Endothelial cell of umbilical vein (primary cell): ENCODE results near the gene PALD1. TPM values are rescaled to one million over a fixed set of nuclear protein-coding genes. Genes with fewer than 3 reads are reported as not detected.

Source experiments
- BruUV-seq: library from RNA; stranded (reverse); fragments of 400-500 nt; replicated peaks from 2 replicates; lab custom pipeline; 2021; lab: Mats Ljungman, UMichigan
- CTCF ChIA-PET: fragments of 300-600, 350-600 bp; sonication (Branson Sonifier 250); formaldehyde crosslinking; loops from one replicate; lab custom pipeline; 2021; ENCODE audit warnings: antibody characterized with exemption, inconsistent platforms; lab: Charles Lee
- POLR2A ChIA-PET: fragments of 300-600, 350-600 bp; sonication (Branson Sonifier 250); formaldehyde crosslinking; loops from one replicate; lab custom pipeline; 2021; ENCODE audit warnings: antibody characterized with exemption, inconsistent platforms; lab: Charles Lee
- DNase-seq: peaks from one replicate; pipeline ENCODE4 v3.0.0-alpha.2; 2011; ENCODE audit warnings: low read depth, low spot score
- FAIRE-seq: peaks from 2 replicates; lab custom pipeline; 2011; peaks lifted over from hg19 to GRCh38; lab: Jason Lieb, UNC
- H2AFZ ChIP-seq: 2 replicates; pipeline ENCODE4 v1.6.0; 2012; ENCODE audit warnings: low read depth, low read length, control low read depth, inconsistent platforms
- H3K27ac ChIP-seq: 2 replicates; pipeline ENCODE4 v1.5.1; 2011; ENCODE audit warnings: low read depth, mild to moderate bottlenecking, control low read depth, low read length, moderate library complexity; ENCODE audit not compliant: insufficient read depth
- H3K27me3 ChIP-seq, 2 experiments: 2 replicates each; pipeline versions ENCODE4 v1.6.0 to v1.6.1; 2011; ENCODE audit warnings: low read length in 2 of 2, mixed read lengths in 1 of 2; ENCODE audit not compliant: control insufficient read depth in 2 of 2, insufficient read depth in 2 of 2
- H3K36me3 ChIP-seq, 2 experiments: 2 replicates in 1 of 2; 3 replicates in 1 of 2; pipeline ENCODE4 v1.5.1; 2011; ENCODE audit warnings: low read length in 2 of 2, mild to moderate bottlenecking in 1 of 2, moderate library complexity in 1 of 2; ENCODE audit not compliant: control insufficient read depth in 2 of 2, insufficient read depth in 2 of 2; ENCODE audit errors: extremely low read depth in 1 of 2
- H3K4me1 ChIP-seq: 3 replicates; pipeline ENCODE4 v1.5.1; 2011; ENCODE audit warnings: mild to moderate bottlenecking, low read length; ENCODE audit not compliant: control insufficient read depth, insufficient read depth; ENCODE audit errors: extremely low read depth
- H3K4me2 ChIP-seq: 2 replicates; pipeline ENCODE4 v1.6.1; 2011; ENCODE audit warnings: low read length, control low read depth, mixed read lengths; ENCODE audit not compliant: insufficient read depth
- H3K4me3 ChIP-seq, 3 experiments: fragments of 200-600 bp in 1 of 3; sonication (generic), shearing (Covaris generic) in 1 of 3; replicated peaks in 1 of 3; 2 replicates each; pipeline ENCODE4 v1.5.1; 2011 to 2016; ENCODE audit warnings: control low read depth in 3 of 3, low read length in 3 of 3, mild to moderate bottlenecking in 2 of 3, inconsistent platforms in 1 of 3, low read depth in 1 of 3, moderate library complexity in 1 of 3; ENCODE audit not compliant: insufficient read depth in 1 of 3
- H3K79me2 ChIP-seq: 2 replicates; pipeline ENCODE4 v1.6.0; 2012; ENCODE audit warnings: low read length, inconsistent platforms; ENCODE audit not compliant: control insufficient read depth, insufficient read depth
- H3K9ac ChIP-seq: replicated peaks from 2 replicates; pipeline ENCODE3; 2011; ENCODE audit warnings: low read length, control low read depth; ENCODE audit not compliant: insufficient read depth; ENCODE audit errors: extremely low read depth
- H3K9me1 ChIP-seq: replicated peaks from 3 replicates; pipeline ENCODE4 v1.6.0; 2011; ENCODE audit warnings: mild to moderate bottlenecking, low read length; ENCODE audit not compliant: control insufficient read depth, insufficient read depth; ENCODE audit errors: extremely low read depth
- H3K9me3 ChIP-seq: replicated peaks from 2 replicates; pipeline ENCODE4 v1.5.1; 2012; ENCODE audit warnings: low read length, inconsistent platforms; ENCODE audit not compliant: control insufficient read depth, insufficient read depth
- H4K20me1 ChIP-seq: replicated peaks from 2 replicates; pipeline ENCODE3; 2011; ENCODE audit warnings: mild to moderate bottlenecking, low read length; ENCODE audit not compliant: control insufficient read depth, insufficient read depth; ENCODE audit errors: extremely low read depth
- EZH2 ChIP-seq: IDR thresholded peaks from 2 replicates; pipeline ENCODE4 v1.6.1; 2012; ENCODE audit warnings: borderline replicate concordance, low read depth, mild to moderate bottlenecking, moderate library complexity, low read length, inconsistent platforms; ENCODE audit not compliant: severe bottlenecking
- GATA2 ChIP-seq: IDR thresholded peaks from 2 replicates; pipeline ENCODE4 v1.7.0; 2011; ENCODE audit warnings: low read depth, mild to moderate bottlenecking, moderate library complexity, mixed read lengths, low read length; ENCODE audit not compliant: insufficient read length, insufficient read depth
- MYC ChIP-seq: IDR thresholded peaks from one replicate; pipeline ENCODE4 v1.6.1; 2011; ENCODE audit warnings: mild to moderate bottlenecking, low read depth, low read length
- POLR2A ChIP-seq: IDR thresholded peaks from 2 replicates; pipeline ENCODE4 v1.6.1; 2012; ENCODE audit warnings: low read depth, mild to moderate bottlenecking, control low read depth, low read length
- POLR2AphosphoS5 ChIP-seq: IDR thresholded peaks from 2 replicates; pipeline ENCODE4 v1.6.1; 2012; ENCODE audit warnings: low read depth, mild to moderate bottlenecking, control low read depth, low read length, moderate library complexity; ENCODE audit not compliant: insufficient read depth
- dilution Hi-C: fragments of 300-500 bp; cut with MboI; formaldehyde crosslinking; loops from one replicate; pipeline ENCODE4 v1.15.0; 2019; ENCODE audit warnings: low sequenced_read_pairs; ENCODE audit not compliant: extremely low pct_ligation_motif_present
- intact Hi-C: fragments of 100-400 bp; cut with micrococcal nuclease; formaldehyde crosslinking; loops from one replicate; pipeline ENCODE4 v1.10.0; 2022
- polyA plus RNA-seq, 4 experiments: library from polyadenylated mRNA; depleted of rRNA in 3 of 4; stranded (reverse) in 3 of 4; unstranded in 1 of 4; fragments of >200 nt; gene quantifications; 2 replicates each; pipeline versions ENCODE4 v1.2.1 to v1.2.3, GENCODE V29; 2011 to 2012; ENCODE audit warnings: missing spikeins in 1 of 4
- total RNA-seq: library from RNA; stranded (reverse); gene quantifications from 2 replicates; pipeline ENCODE4 v1.2.3, GENCODE V29; 2021

PALD1 gene
- total and polyA plus RNA-seq, 2 donors (not counting 3 experiments of a cell fraction or from before 2014, with no cell fraction given) = 16.6 to 73.3 TPM

GRCh38 chr10:70472799-70473454, 5.6 kb upstream of the PALD1 start:
- BruUV-seq = no TSS peak
- dilution Hi-C loops (no loop called here), intact Hi-C loops (no loop called here)
- Histone ChIP-seq H3K4me2 (no peak overlapping the region), H3K36me3 (no peaks in the 10 kb centered on the region), H3K9ac (no peak overlapping the region), H3K4me3 (no peak overlapping the region), H3K9me1 (no peaks in the 10 kb centered on the region), H3K27ac (no peak overlapping the region), H3K79me2 (no peaks in the 10 kb centered on the region), H3K27me3 (peaks cover 0 to 4% of the 10 kb centered on the region in 2 experiments), H4K20me1 (no peaks in the 10 kb centered on the region), H3K4me1 (peaks cover 8% of the 10 kb centered on the region), H3K9me3 (no peaks in the 10 kb centered on the region), H2AFZ (no peak overlapping the region)
- DNase-seq = no peak
- FAIRE-seq = no peak
- TF ChIP-seq POLR2A (no peak), POLR2AphosphoS5 (no peak), GATA2 (no peak), MYC (no peak), EZH2 (no peak)
- ChIA-PET POLR2A (no interaction called here), CTCF (interaction anchor here (2.9 kb wide), 1 partner anchor 12 kb away, joined by 12 read pairs; no protein-coding TSS in a partner anchor)

GRCh38 chr10:70474780-70475179, 3.8 kb upstream of the PALD1 start:
- CTCF ChIA-PET = interaction anchor here (0.7 kb wide), 1 partner anchor 13 kb away, joined by 3 read pairs; no protein-coding TSS in a partner anchor
- Histone ChIP-seq H3K4me2 (no peak overlapping the region), H3K27me3 (peaks cover 0 to 4% of the 10 kb centered on the region in 2 experiments), H3K36me3 (no peaks in the 10 kb centered on the region), H3K4me1 (peaks cover 18% of the 10 kb centered on the region), H3K9me3 (no peaks in the 10 kb centered on the region), H3K9ac (no peak overlapping the region), H3K9me1 (no peaks in the 10 kb centered on the region), H3K4me3 (no peak overlapping the region), H3K27ac (no peak overlapping the region), H2AFZ (no peak overlapping the region), H3K79me2 (no peaks in the 10 kb centered on the region), H4K20me1 (no peaks in the 10 kb centered on the region)
- intact Hi-C loops = no loop called here
- FAIRE-seq (no peak), DNase-seq (no peak)
- dilution Hi-C loops = no loop called here
- TF ChIP-seq GATA2 = no peak
- no TSS peak for BruUV-seq
- POLR2A ChIA-PET = no interaction called here
